HepG2 (cell line): Measurements from ENCODE around the gene NUFIP1. TPM values are rescaled to one million over a fixed set of nuclear protein-coding genes. Genes with fewer than 3 reads are reported as not detected.
A peak's percentile ranks its signal among the peaks of the same experiment; 100 is the strongest.

Experiments
- ATAC-seq: fragments of 200-7000 bp; cut with Tn5 transposase; 3 replicates; pipeline ENCODE4 v1.9.1; 2020; ENCODE audit warnings: mild to moderate bottlenecking, moderate library complexity
- Bru-seq: library from RNA; stranded (reverse); fragments of 400-500 nt; gene quantifications from one replicate; lab custom pipeline; 2021; lab: Mats Ljungman, UMichigan
- BruChase-seq, 2 experiments: library from RNA; stranded (reverse); fragments of 400-500 nt; gene quantifications; one replicate each; lab custom pipeline; 2021; lab: Mats Ljungman, UMichigan
- BruUV-seq: library from RNA; stranded (reverse); fragments of 400-500 nt; replicated peaks from 2 replicates; lab custom pipeline; 2021; lab: Mats Ljungman, UMichigan
- CTCF ChIA-PET: fragments of 300-600 bp; formaldehyde crosslinking; extraction: SDS; loops from one replicate; lab custom pipeline; 2021; ENCODE audit warnings: low total read pairs, inconsistent platforms, low intra/inter-chr PET ratio; lab: Yijun Ruan, JAX
- POLR2A ChIA-PET: fragments of 350-600 bp; sonication (Branson Sonifier 250); formaldehyde crosslinking; loops from one replicate; lab custom pipeline; 2020; ENCODE audit warnings: antibody characterized with exemption, inconsistent platforms; lab: Yijun Ruan, JAX
- DNase-seq: peaks from one replicate; pipeline ENCODE4 v3.0.0-alpha.2; 2015; ENCODE audit warnings: low spot score
- FAIRE-seq: peaks from 3 replicates; lab custom pipeline; 2011; peaks lifted over from hg19 to GRCh38; lab: Jason Lieb, UNC
- H2AFZ ChIP-seq: one replicate; pipeline ENCODE4 v1.6.1; 2011; ENCODE audit warnings: low read length, inconsistent platforms
- H3K27ac ChIP-seq: fragments of 300-600 bp; 3 replicates; pipeline ENCODE4 v1.8.0; 2011; ENCODE audit warnings: mixed run types, mild to moderate bottlenecking, mixed read lengths, low read length, inconsistent platforms; ENCODE audit not compliant: insufficient read depth; ENCODE audit errors: extremely low read length
- H3K27me3 ChIP-seq, 2 experiments: fragments of 200-600 bp in 1 of 2; 2 replicates in 1 of 2; 3 replicates in 1 of 2; pipeline versions ENCODE4 v1.6.0 to v1.8.0; 2011; ENCODE audit warnings: low read length in 2 of 2, mild to moderate bottlenecking in 2 of 2, moderate library complexity in 2 of 2, inconsistent platforms in 1 of 2; ENCODE audit not compliant: insufficient read depth in 2 of 2, control insufficient read depth in 1 of 2
- H3K36me3 ChIP-seq, 2 experiments: fragments of 200-600 bp in 1 of 2; replicated peaks in 1 of 2; 2 replicates in 1 of 2; 3 replicates in 1 of 2; pipeline versions ENCODE4 v1.5.1 to v1.8.0; 2011; ENCODE audit warnings: low read length in 2 of 2, inconsistent platforms in 1 of 2; ENCODE audit not compliant: insufficient read depth in 2 of 2, control insufficient read depth in 1 of 2
- H3K4me1 ChIP-seq: 2 replicates; pipeline ENCODE4 v1.5.1; 2012; ENCODE audit warnings: low read length, inconsistent platforms; ENCODE audit not compliant: insufficient read depth
- H3K4me2 ChIP-seq: 2 replicates; pipeline ENCODE4 v1.6.0; 2011; ENCODE audit warnings: low read depth, low read length, inconsistent platforms
- H3K4me3 ChIP-seq, 3 experiments: fragments of 200-600 bp in 1 of 3; sonication (generic), shearing (Covaris generic) in 1 of 3; replicated peaks in 1 of 3; 2 replicates each; pipeline ENCODE4 v1.5.1; 2011 to 2016; ENCODE audit warnings: low read length in 3 of 3, inconsistent platforms in 2 of 3, low read depth in 2 of 3, mild to moderate bottlenecking in 2 of 3, control low read depth in 1 of 3, mixed read lengths in 1 of 3; ENCODE audit not compliant: insufficient read depth in 1 of 3
- H3K79me2 ChIP-seq: one replicate; pipeline ENCODE4 v1.6.1; 2011; ENCODE audit warnings: low read length, inconsistent platforms; ENCODE audit not compliant: insufficient read depth
- H3K9ac ChIP-seq: 2 replicates; pipeline ENCODE4 v1.6.0; 2011; ENCODE audit warnings: mild to moderate bottlenecking, low read depth, low read length, inconsistent platforms; ENCODE audit not compliant: insufficient read depth
- H3K9me3 ChIP-seq: 2 replicates; pipeline ENCODE4 v1.5.1; 2012; ENCODE audit warnings: mild to moderate bottlenecking, low read length
- H4K20me1 ChIP-seq: 2 replicates; pipeline ENCODE4 v1.6.0; 2011; ENCODE audit warnings: inconsistent platforms, mild to moderate bottlenecking, low read length, moderate library complexity; ENCODE audit not compliant: insufficient read depth
- CEBPG ChIP-seq: IDR thresholded peaks from 2 replicates; pipeline ENCODE4 v1.6.1; 2016
- ESRRA ChIP-seq: sonication (generic); formaldehyde crosslinking; IDR thresholded peaks from 2 replicates; pipeline ENCODE4 v1.5.1; 2020; ENCODE audit warnings: mild to moderate bottlenecking, low read depth, missing genetic modification reagents
- GLI4 ChIP-seq: sonication (generic); formaldehyde crosslinking; IDR thresholded peaks from 2 replicates; pipeline ENCODE4 v1.5.1; 2020; ENCODE audit warnings: missing genetic modification reagents, mild to moderate bottlenecking, moderate library complexity, borderline replicate concordance
- HNRNPK ChIP-seq: fragments of 200-400 bp; formaldehyde crosslinking; IDR thresholded peaks from 2 replicates; pipeline ENCODE4 v1.6.1; 2018; ENCODE audit warnings: low read length, low read depth, moderate library complexity, mild to moderate bottlenecking; ENCODE audit not compliant: poor library complexity, severe bottlenecking
- PLRG1 ChIP-seq: fragments of 450-650 bp; conservative IDR thresholded peaks from 2 replicates; pipeline ENCODE4 v1.6.1; 2016
- RELA ChIP-seq: sonication (generic); formaldehyde crosslinking; IDR thresholded peaks from 2 replicates; pipeline ENCODE4 v1.4.0; 2020; ENCODE audit warnings: missing genetic modification reagents
- ZBTB38 ChIP-seq: sonication (generic); formaldehyde crosslinking; IDR thresholded peaks from 2 replicates; pipeline ENCODE4 v1.5.1; 2020; ENCODE audit warnings: mild to moderate bottlenecking, missing genetic modification reagents
- ZNF207 ChIP-seq: fragments of 450-650 bp; IDR thresholded peaks from 2 replicates; pipeline ENCODE4 v1.6.1; 2016; ENCODE audit warnings: antibody characterized with exemption, borderline replicate concordance
- WGBS: methylation state at CpG from one replicate; pipeline ENCODE4 v1.1.6; 2017; ENCODE audit warnings: low lambda C conversion rate; 5-methylcytosine and 5-hydroxymethylcytosine counted together
- in situ Hi-C: cut with HindIII; loops from 2 replicates; pipeline ENCODE4 v1.10.0; 2017; ENCODE audit warnings: low pct_unique_long_range_greater_than_20kb; ENCODE audit not compliant: extremely low pct_ligation_motif_present
- intact Hi-C: fragments of 100-400 bp; cut with micrococcal nuclease; formaldehyde crosslinking; loops from one replicate; pipeline ENCODE4 v1.10.0; 2022; ENCODE audit not compliant: unreplicated experiment
- long read RNA-seq, 2 experiments: library from RNA in 1 of 2; library from polyadenylated mRNA in 1 of 2; stranded (forward) in 1 of 2; unstranded in 1 of 2; transcript quantifications; one replicate each; pipeline ENCODE4 v2.0.0, GENCODE V29; 2019 to 2022
- polyA minus RNA-seq, 3 experiments: library from RNA; depleted of rRNA, polyadenylated mRNA; stranded (reverse); fragments of >200 nt; gene quantifications; 2 replicates each; pipeline ENCODE4 v1.2.3, GENCODE V29; 2011; ENCODE audit warnings: low replicate concordance in 1 of 3
- polyA plus RNA-seq, 8 experiments: library from polyadenylated mRNA; depleted of rRNA in 3 of 8; stranded (reverse) in 7 of 8; unstranded in 1 of 8; fragments of >200 nt; fragmentation: Illumina TruSeq in 4 of 8; extraction: Trizol in 4 of 8; gene quantifications; 2 replicates each; pipeline versions ENCODE4 v1.2.1 to v1.2.3, GENCODE V29; 2011 to 2016; ENCODE audit warnings: low read depth in 4 of 8, missing spikeins in 1 of 8, mixed read lengths in 1 of 8; ENCODE audit not compliant: insufficient read depth in 1 of 8
- total RNA-seq, 5 experiments: library from RNA; depleted of rRNA; stranded (reverse); fragments of >200 nt; fragmentation: Illumina TruSeq; extraction: Trizol; gene quantifications; 2 replicates each; pipeline ENCODE4 v1.2.3, GENCODE V29; 2016; ENCODE audit warnings: low read depth in 1 of 5
- TF ChIP-seq, protein P1 (sequence below): IDR thresholded peaks from 2 replicates; pipeline ENCODE4 v1.6.1; 2018; ENCODE audit warnings: missing genetic modification reagents, mild to moderate bottlenecking, missing compliant biosample characterization
- TF ChIP-seq, protein P2 (sequence below): sonication (generic); IDR thresholded peaks from 2 replicates; pipeline ENCODE4 v1.6.1; 2016; ENCODE audit warnings: low read depth, borderline replicate concordance
- TF ChIP-seq, protein P3 (sequence below): sonication (generic); formaldehyde crosslinking; conservative IDR thresholded peaks from 2 replicates; pipeline ENCODE4 v1.4.0; 2020; ENCODE audit warnings: missing genetic modification reagents
- TF ChIP-seq, protein P4 (sequence below): conservative IDR thresholded peaks from 2 replicates; pipeline ENCODE4 v1.6.1; 2018; ENCODE audit warnings: missing genetic modification reagents

Gene NUFIP1
- total RNA-seq (2016; rRNA removed; fragmentation: Illumina TruSeq; extraction: Trizol), result 10.3 and 12.0 TPM in 2 replicates
- 3.4 and 3.8 TPM in 2 replicates for total RNA-seq (2016; cell fraction: cytosol; rRNA removed; fragmentation: Illumina TruSeq; extraction: Trizol; ENCODE audit: low read depth)
- total RNA-seq (2016; cell fraction: insoluble cytoplasmic fraction; rRNA removed; fragmentation: Illumina TruSeq; extraction: Trizol), result 9.8 and 11.4 TPM in 2 replicates
- total RNA-seq (2016; cell fraction: membrane; rRNA removed; fragmentation: Illumina TruSeq; extraction: Trizol), result 5.0 and 5.9 TPM in 2 replicates
- 7.4 and 8.7 TPM in 2 replicates for total RNA-seq (2016; cell fraction: nucleus; rRNA removed; fragmentation: Illumina TruSeq; extraction: Trizol)
- 1.4 and 1.9 TPM in 2 replicates for polyA plus RNA-seq (2011; rRNA removed)
- polyA plus RNA-seq (2011; cell fraction: cytosol; rRNA removed), result 1.5 and 1.7 TPM in 2 replicates
- 1.9 and 2.8 TPM in 2 replicates for polyA plus RNA-seq (2011; cell fraction: nucleus; rRNA removed)
- polyA plus RNA-seq (2012), result 5.4 and 7.3 TPM in 2 replicates
- 1.2 and 1.3 TPM in 2 replicates for polyA plus RNA-seq (2016; cell fraction: cytosol; fragmentation: Illumina TruSeq; extraction: Trizol; ENCODE audit: low read depth)
- 11.9 and 12.5 TPM in 2 replicates for polyA plus RNA-seq (2016; cell fraction: insoluble cytoplasmic fraction; fragmentation: Illumina TruSeq; extraction: Trizol; ENCODE audit: low read depth)
- 2.1 and 2.5 TPM in 2 replicates for polyA plus RNA-seq (2016; cell fraction: membrane; fragmentation: Illumina TruSeq; extraction: Trizol; ENCODE audit: low read depth)
- 8.4 and 8.6 TPM in 2 replicates for polyA plus RNA-seq (2016; cell fraction: nucleus; fragmentation: Illumina TruSeq; extraction: Trizol; ENCODE audit: insufficient read depth, low read depth)
- 1.1 and 2.5 TPM in 2 replicates for polyA minus RNA-seq (2011; rRNA and poly(A)+ RNA removed; ENCODE audit: low replicate concordance)
- 2.8 and 2.9 TPM in 2 replicates for polyA minus RNA-seq (2011; cell fraction: cytosol; rRNA and poly(A)+ RNA removed)
- polyA minus RNA-seq (2011; cell fraction: nucleus; rRNA and poly(A)+ RNA removed), result 4.6 and 5.1 TPM in 2 replicates
- percentile 80 among the genes with signal in this experiment for Bru-seq, nascent RNA
- percentile 65 among the genes with signal in this experiment for BruChase-seq, experiment 1, labeled RNA remaining after a 6-hour chase
- BruChase-seq, experiment 2, labeled RNA remaining after a 2-hour chase, result percentile 68 among the genes with signal in this experiment
- long read RNA-seq, experiment 1, transcript NUFIP1-201 (10 exons, 3,492 nt), result major isoform, 10 of 17 reads
- long read RNA-seq, experiment 1, partial matches to known transcripts, result 7 of 17 reads
- long read RNA-seq, experiment 1, other reads (novel, unspliced or antisense), result 0 of 17 reads
- long read RNA-seq, experiment 2, transcript NUFIP1-201 (10 exons, 3,492 nt), result major isoform, 12 of 17 reads
- long read RNA-seq, experiment 2, partial matches to known transcripts, result 1 of 17 reads
- long read RNA-seq, experiment 2, other reads (novel, unspliced or antisense), result 4 of 17 reads

DNA sequence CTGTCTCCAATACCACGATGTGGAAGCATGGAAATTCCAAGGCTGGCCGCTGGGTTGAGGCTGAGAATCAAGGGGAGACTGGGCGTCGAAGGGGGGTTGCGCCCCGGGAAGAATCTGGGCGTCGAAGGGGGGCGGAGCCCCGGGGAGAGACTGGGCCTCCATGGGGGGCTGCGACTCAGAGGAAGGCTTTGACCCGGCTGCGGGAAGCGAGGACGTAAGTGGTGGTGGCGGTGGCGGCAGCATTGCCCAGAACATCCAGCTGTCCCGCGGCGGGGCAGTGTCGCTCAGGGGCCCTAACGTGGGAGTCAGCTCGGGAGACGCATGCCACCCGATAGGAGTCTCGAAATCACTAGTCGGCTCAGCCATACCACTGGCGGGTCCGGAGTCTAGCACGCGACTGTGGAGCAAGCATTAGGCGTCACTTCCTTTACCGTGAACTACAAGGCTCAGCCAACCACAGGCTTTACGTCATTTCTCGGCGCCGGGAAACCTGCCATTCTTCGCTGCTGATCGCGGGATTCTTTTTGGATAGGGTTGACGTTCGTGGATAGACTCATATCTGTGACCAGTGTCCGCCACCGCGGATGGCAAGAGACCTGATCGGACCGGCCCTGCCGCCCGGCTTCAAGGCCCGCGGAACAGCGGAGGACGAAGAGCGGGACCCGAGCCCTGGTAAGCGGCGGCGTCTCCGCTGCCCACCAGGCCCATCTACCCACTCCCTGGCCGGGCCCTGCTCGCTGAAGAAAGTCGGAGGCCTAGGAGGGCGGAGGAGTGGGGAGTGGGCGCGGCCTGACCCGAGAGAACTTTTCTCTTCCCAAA lies at the start of gene NUFIP1, which contains the start of gene GPALPP1:
NUFIP1 (minus strand) TSS at position 401 of the 819 bp plus-strand sequence; CDS start at position 366, 35 bp downstream.
GPALPP1 (plus strand) TSS at position 468 of the 819 bp plus-strand sequence; CDS start at position 585, 117 bp downstream.
- CTCF ChIA-PET, result no interaction called here
- Histone ChIP-seq H2AFZ (peak within 1 kb of the TSS; percentile 20), H3K27me3 (peaks cover 0 to 2% of the 10 kb centered on the region in 2 experiments; a peak in 1 of 5 replicates), H3K4me2 (peak within 1 kb of the TSS; percentile 85), H3K27ac (peak within 1 kb of the TSS; percentile 92), H3K79me2 (peaks cover 74% of the 10 kb centered on the region), H3K9ac (peak within 1 kb of the TSS; percentile 91), H3K36me3 (peaks cover 0 to 9% of the 10 kb centered on the region in 2 experiments; a peak in 3 of 5 replicates), H3K4me1 (peaks cover 26% of the 10 kb centered on the region), H3K9me3 (no peaks in the 10 kb centered on the region), H4K20me1 (no peaks in the 10 kb centered on the region), H3K4me3 (peak within 1 kb of the TSS; percentile 87 to 94 (median 94))
- in situ Hi-C loops, result no loop called here
- peak; percentile 98 for FAIRE-seq
- BruUV-seq, result no TSS peak
- 0% methylated on average over 18 of the region's 66 CpGs for WGBS
- POLR2A ChIA-PET, result no interaction called here
- DNase-seq, result peak; percentile 93
- peak; percentile 98 for ATAC-seq
- intact Hi-C loops, result loop anchor here (5.0 kb wide), 1 partner anchor 72 kb away; no protein-coding TSS in a partner anchor
- TF ChIP-seq, protein P1, sequence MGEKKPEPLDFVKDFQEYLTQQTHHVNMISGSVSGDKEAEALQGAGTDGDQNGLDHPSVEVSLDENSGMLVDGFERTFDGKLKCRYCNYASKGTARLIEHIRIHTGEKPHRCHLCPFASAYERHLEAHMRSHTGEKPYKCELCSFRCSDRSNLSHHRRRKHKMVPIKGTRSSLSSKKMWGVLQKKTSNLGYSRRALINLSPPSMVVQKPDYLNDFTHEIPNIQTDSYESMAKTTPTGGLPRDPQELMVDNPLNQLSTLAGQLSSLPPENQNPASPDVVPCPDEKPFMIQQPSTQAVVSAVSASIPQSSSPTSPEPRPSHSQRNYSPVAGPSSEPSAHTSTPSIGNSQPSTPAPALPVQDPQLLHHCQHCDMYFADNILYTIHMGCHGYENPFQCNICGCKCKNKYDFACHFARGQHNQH (CRISPR knock-in tag), result no peak
- TF ChIP-seq, protein P2, sequence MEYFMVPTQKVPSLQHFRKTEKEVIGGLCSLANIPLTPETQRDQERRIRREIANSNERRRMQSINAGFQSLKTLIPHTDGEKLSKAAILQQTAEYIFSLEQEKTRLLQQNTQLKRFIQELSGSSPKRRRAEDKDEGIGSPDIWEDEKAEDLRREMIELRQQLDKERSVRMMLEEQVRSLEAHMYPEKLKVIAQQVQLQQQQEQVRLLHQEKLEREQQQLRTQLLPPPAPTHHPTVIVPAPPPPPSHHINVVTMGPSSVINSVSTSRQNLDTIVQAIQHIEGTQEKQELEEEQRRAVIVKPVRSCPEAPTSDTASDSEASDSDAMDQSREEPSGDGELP, result no peak
- TF ChIP-seq ZNF207, result no peak
- no peak for TF ChIP-seq RELA (CRISPR knock-in tag)
- TF ChIP-seq PLRG1, result no peak
- TF ChIP-seq, protein P3, sequence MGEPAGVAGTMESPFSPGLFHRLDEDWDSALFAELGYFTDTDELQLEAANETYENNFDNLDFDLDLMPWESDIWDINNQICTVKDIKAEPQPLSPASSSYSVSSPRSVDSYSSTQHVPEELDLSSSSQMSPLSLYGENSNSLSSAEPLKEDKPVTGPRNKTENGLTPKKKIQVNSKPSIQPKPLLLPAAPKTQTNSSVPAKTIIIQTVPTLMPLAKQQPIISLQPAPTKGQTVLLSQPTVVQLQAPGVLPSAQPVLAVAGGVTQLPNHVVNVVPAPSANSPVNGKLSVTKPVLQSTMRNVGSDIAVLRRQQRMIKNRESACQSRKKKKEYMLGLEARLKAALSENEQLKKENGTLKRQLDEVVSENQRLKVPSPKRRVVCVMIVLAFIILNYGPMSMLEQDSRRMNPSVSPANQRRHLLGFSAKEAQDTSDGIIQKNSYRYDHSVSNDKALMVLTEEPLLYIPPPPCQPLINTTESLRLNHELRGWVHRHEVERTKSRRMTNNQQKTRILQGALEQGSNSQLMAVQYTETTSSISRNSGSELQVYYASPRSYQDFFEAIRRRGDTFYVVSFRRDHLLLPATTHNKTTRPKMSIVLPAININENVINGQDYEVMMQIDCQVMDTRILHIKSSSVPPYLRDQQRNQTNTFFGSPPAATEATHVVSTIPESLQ (CRISPR knock-in tag), result no peak
- TF ChIP-seq ZBTB38, result peak; percentile 84
- TF ChIP-seq HNRNPK, result no peak
- TF ChIP-seq, protein P4, sequence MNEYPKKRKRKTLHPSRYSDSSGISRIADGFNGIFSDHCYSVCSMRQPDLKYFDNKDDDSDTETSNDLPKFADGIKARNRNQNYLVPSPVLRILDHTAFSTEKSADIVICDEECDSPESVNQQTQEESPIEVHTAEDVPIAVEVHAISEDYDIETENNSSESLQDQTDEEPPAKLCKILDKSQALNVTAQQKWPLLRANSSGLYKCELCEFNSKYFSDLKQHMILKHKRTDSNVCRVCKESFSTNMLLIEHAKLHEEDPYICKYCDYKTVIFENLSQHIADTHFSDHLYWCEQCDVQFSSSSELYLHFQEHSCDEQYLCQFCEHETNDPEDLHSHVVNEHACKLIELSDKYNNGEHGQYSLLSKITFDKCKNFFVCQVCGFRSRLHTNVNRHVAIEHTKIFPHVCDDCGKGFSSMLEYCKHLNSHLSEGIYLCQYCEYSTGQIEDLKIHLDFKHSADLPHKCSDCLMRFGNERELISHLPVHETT (CRISPR knock-in tag), result no peak
- TF ChIP-seq ESRRA (CRISPR knock-in tag), result 0 out of 2 replicates have a peak, but pooled peaks have one; percentile 28
- TF ChIP-seq GLI4, result no peak; the same call in 1 of the 2 replicates
- TF ChIP-seq CEBPG, result peak; percentile 51
